GM10266 (cell line): ENCODE measurements around the gene PLAAT2.

Experiments
- DNase-seq: peaks from one replicate; pipeline ENCODE4 v3.0.0; 2012; ENCODE audit errors: extremely low spot score
- CTCF ChIP-seq: IDR thresholded peaks from 2 replicates; pipeline ENCODE4 v1.5.1; 2012; ENCODE audit warnings: mild to moderate bottlenecking, low read depth; ENCODE audit not compliant: control insufficient read depth, insufficient read depth; ENCODE audit errors: missing control alignments

The PLAAT2 gene

GRCh38 chr11:63563201-63564055 lies at the start of gene PLAAT2:
TSS of gene PLAAT2 (minus strand) at chr11:63563379. CDS start at chr11:63563324, 55 bp downstream.
- TF ChIP-seq CTCF, result no peak
- DNase-seq, result no peak

- TF ChIP-seq CTCF, result no peak
Measured at GRCh38 chr11:63612181-63612580, 49.0 kb upstream of the PLAAT2 start.

GRCh38 chr11:63611395-63611747 lies 48.2 kb upstream of the PLAAT2 start:
- DNase-seq, result no peak
- no peak for TF ChIP-seq CTCF

More at GRCh38 chr11:63612181-63612580, 49.0 kb upstream of the PLAAT2 start:
- no peak for DNase-seq

- DNase-seq, result no peak
Measured at GRCh38 chr11:63610604-63611394, 47.6 kb upstream of the PLAAT2 start.

GRCh38 chr11:63609971-63610580 lies 46.9 kb upstream of the PLAAT2 start:
- DNase-seq, result no peak
- TF ChIP-seq CTCF, result no peak

More at GRCh38 chr11:63610604-63611394, 47.6 kb upstream of the PLAAT2 start:
- TF ChIP-seq CTCF, result no peak

- no peak for TF ChIP-seq CTCF
- no peak for DNase-seq
Measured at GRCh38 chr11:63609536-63609935, 46.4 kb upstream of the PLAAT2 start.
